Thyroid gland (tissue), 4 donors: ENCODE results near the gene PHOX2A. TPM values are rescaled to one million over a fixed set of nuclear protein-coding genes. Genes with fewer than 3 reads are reported as not detected.
A peak's percentile ranks its signal among the peaks of the same experiment; 100 is the strongest.

Source experiments
- DNase-seq, 2 donors: peaks; one replicate each; pipeline ENCODE4 v3.0.0-alpha.2; 2019
- H3K27ac ChIP-seq, 3 donors: fragments of 200-600 bp; sonication (generic); 1 replicate in 2 of 3; 2 replicates in 1 of 3; pipeline ENCODE4 v1.5.1; 2016 to 2019; ENCODE audit warnings: mild to moderate bottlenecking in 1 of 3, moderate library complexity in 1 of 3
- H3K27me3 ChIP-seq: fragments of 200-600 bp; sonication (generic); one replicate; pipeline ENCODE4 v1.5.1; 2019
- H3K36me3 ChIP-seq, 2 donors: fragments of 200-600 bp; sonication (generic); one replicate each; pipeline ENCODE4 v1.5.1; 2016 to 2019
- H3K4me1 ChIP-seq, 2 donors: fragments of 200-600 bp; sonication (generic); one replicate each; pipeline ENCODE4 v1.5.1; 2017 to 2019
- H3K4me3 ChIP-seq, 3 donors: fragments of 200-600 bp; sonication (generic); replicated peaks in 1 of 3; 1 replicate in 2 of 3; 2 replicates in 1 of 3; pipeline ENCODE4 v1.5.1; 2016; ENCODE audit warnings: mild to moderate bottlenecking in 1 of 3
- H3K9me3 ChIP-seq: fragments of 200-600 bp; sonication (generic); one replicate; pipeline ENCODE4 v1.5.1; 2017
- CTCF ChIP-seq, 6 experiments: fragments of 200-600 bp in 3 of 6; fragments of 450-650 bp in 3 of 6; sonication (generic) in 3 of 6; IDR thresholded peaks; one replicate each; pipeline ENCODE4 v1.5.1; 2016 to 2019; ENCODE audit warnings: antibody characterized with exemption in 6 of 6, mild to moderate bottlenecking in 2 of 6, inconsistent platforms in 1 of 6, moderate library complexity in 1 of 6
- POLR2A ChIP-seq, 2 donors: fragments of 450-650 bp; IDR thresholded peaks; one replicate each; pipeline ENCODE4 v1.6.1; 2017; ENCODE audit warnings: antibody characterized with exemption in 2 of 2, mild to moderate bottlenecking in 2 of 2, moderate library complexity in 1 of 2
- WGBS, 2 donors: methylation state at CpG; one replicate each; pipeline ENCODE4 v1.1.5; 2017; 5-methylcytosine and 5-hydroxymethylcytosine counted together
- intact Hi-C: fragments of 100-400 bp; cut with DNase I; formaldehyde crosslinking; loops from one replicate; pipeline ENCODE4 v1.15.1; 2023
- total RNA-seq, 4 donors: library from RNA; depleted of rRNA; stranded (reverse); fragments of >200 nt; gene quantifications; one replicate each; pipeline ENCODE4 v1.2.3, GENCODE V29; 2016

The PHOX2A gene
- total RNA-seq, 4 donors from 2014 or later, result not detected

GRCh38 chr11:72220696-72221363, 23.1 kb downstream of the PHOX2A start:
- no peak for TF ChIP-seq CTCF (IDR thresholded peaks at IDR 0.05)
- no peak for TF ChIP-seq POLR2A (IDR thresholded peaks at IDR 0.05)
- Histone ChIP-seq H3K27me3 (no peaks in the 10 kb centered on the region), H3K9me3 (no peaks in the 10 kb centered on the region), H3K36me3 (no peaks in the 10 kb centered on the region), H3K4me3 (no peak overlapping the region), H3K27ac (peak overlapping the region in 2 of 3 donors; percentile 91 to 99), H3K4me1 (peaks cover 20% of the 10 kb centered on the region in 2 donors)
- intact Hi-C loops, result loop anchor here (10.0 kb wide), 1 partner anchor 116 kb away; the partner anchor contains the start of genes LAMTOR1 and TOMT
- DNase-seq, result no peak
- WGBS, 2 donors, result 78 to 88% methylated on average over 5 to 9 of the region's 10 CpGs

- Histone ChIP-seq H3K9me3 (no peaks in the 10 kb centered on the region), H3K4me1 (peaks cover 13 to 14% of the 10 kb centered on the region in 2 donors), H3K36me3 (no peaks in the 10 kb centered on the region), H3K27ac (no peak overlapping the region), H3K27me3 (no peaks in the 10 kb centered on the region), H3K4me3 (no peak overlapping the region)
- intact Hi-C loops, result no loop called here
- 87 to 91% methylated on average over 4 to 5 of the region's 5 CpGs for WGBS, 2 donors
- TF ChIP-seq POLR2A (IDR thresholded peaks at IDR 0.05) (no peak), CTCF (IDR thresholded peaks at IDR 0.05) (no peak)
- DNase-seq, result no peak
These were observed 25.7 kb downstream of the PHOX2A start for GRCh38 chr11:72218251-72218745.

GRCh38 chr11:72217841-72218240, 26.1 kb downstream of the PHOX2A start:
- DNase-seq, result no peak
- TF ChIP-seq CTCF (IDR thresholded peaks at IDR 0.05), result no peak
- no peak for TF ChIP-seq POLR2A (IDR thresholded peaks at IDR 0.05)
- H3K27me3 ChIP-seq, result no peaks in the 10 kb centered on the region
- 48 to 51% methylated on average over 2 of the region's 2 CpGs for WGBS, 2 donors
- no peak overlapping the region for H3K4me3 ChIP-seq
- H3K4me1 ChIP-seq, result peaks cover 13 to 14% of the 10 kb centered on the region in 2 donors
- H3K36me3 ChIP-seq, result no peaks in the 10 kb centered on the region
- intact Hi-C loops, result no loop called here
- no peak overlapping the region for H3K27ac ChIP-seq
- H3K9me3 ChIP-seq, result no peaks in the 10 kb centered on the region

- no peaks in the 10 kb centered on the region for H3K9me3 ChIP-seq
- H3K4me1 ChIP-seq, result peaks cover 1 to 4% of the 10 kb centered on the region in 2 donors
- 78 to 84% methylated on average over 6 of the region's 6 CpGs for WGBS, 2 donors
- intact Hi-C loops, result no loop called here
- no peak within 1 kb of the TSS for H3K27ac ChIP-seq
- H3K27me3 ChIP-seq, result no peaks in the 10 kb centered on the region
- no peak for TF ChIP-seq CTCF (IDR thresholded peaks at IDR 0.05)
- H3K36me3 ChIP-seq, result no peaks in the 10 kb centered on the region
- H3K4me3 ChIP-seq, result no peak within 1 kb of the TSS
- no peak for DNase-seq
These were observed 27.3 kb downstream of the PHOX2A start, which contains the start of gene FOLR2 for GRCh38 chr11:72216638-72217037. Gene FOLR2, plus strand, starts transcription at chr11:72216794. Its CDS starts 1,791 bp downstream, at chr11:72218585.

- no peak overlapping the region for H3K4me3 ChIP-seq
- no peak for DNase-seq
- H3K27me3 ChIP-seq, result no peaks in the 10 kb centered on the region
- H3K27ac ChIP-seq, result no peak overlapping the region
- H3K9me3 ChIP-seq, result no peaks in the 10 kb centered on the region
- no peak for TF ChIP-seq POLR2A (IDR thresholded peaks at IDR 0.05)
- no peaks in the 10 kb centered on the region for H3K36me3 ChIP-seq
- intact Hi-C loops, result no loop called here
- 75 to 83% methylated on average over 4 of the region's 4 CpGs for WGBS, 2 donors
- H3K4me1 ChIP-seq, result peaks cover 9 to 11% of the 10 kb centered on the region in 2 donors
These were observed 34.9 kb downstream of the PHOX2A start for GRCh38 chr11:72209101-72209500.
